WTC11 (cell line): ENCODE measurements around the gene AQP1. TPM values are rescaled to one million over a fixed set of nuclear protein-coding genes. Genes with fewer than 3 reads are reported as not detected.

Experiments used
- ATAC-seq: fragments of 200-7000 bp; cut with Tn5 transposase; 2 replicates; pipeline ENCODE4 v1.10.0; 2021; ENCODE audit warnings: mild to moderate bottlenecking, moderate library complexity
- CTCF ChIA-PET: fragments of 300-600 bp; sonication (Branson Sonifier 250); formaldehyde crosslinking; loops from one replicate; lab custom pipeline; 2021; ENCODE audit warnings: antibody characterized with exemption; lab: Charles Lee
- POLR2A ChIA-PET: fragments of 350-600 bp; sonication (Branson Sonifier 250); formaldehyde crosslinking; loops from one replicate; lab custom pipeline; 2021; ENCODE audit warnings: antibody characterized with exemption; lab: Charles Lee
- DNase-seq: peaks from one replicate; pipeline ENCODE4 v3.0.0; 2021; ENCODE audit warnings: low spot score
- H3K27ac Mint-ChIP-seq: 2 replicates; pipeline ENCODE4 v1.8.0; 2021; ENCODE audit warnings: mixed read lengths
- H3K27me3 Mint-ChIP-seq: 2 replicates; pipeline ENCODE4 v1.8.0; 2021; ENCODE audit warnings: low read depth, mild to moderate bottlenecking, moderate library complexity, mixed read lengths
- H3K36me3 Mint-ChIP-seq: 2 replicates; pipeline ENCODE4 v1.8.0; 2021; ENCODE audit warnings: mixed read lengths
- H3K4me1 Mint-ChIP-seq: 2 replicates; pipeline ENCODE4 v1.8.0; 2022; ENCODE audit warnings: mixed read lengths
- H3K4me3 Mint-ChIP-seq: 2 replicates; pipeline ENCODE4 v1.8.0; 2021; ENCODE audit warnings: mild to moderate bottlenecking, moderate library complexity, mixed read lengths
- H3K9me3 Mint-ChIP-seq: 2 replicates; pipeline ENCODE4 v1.8.0; 2021; ENCODE audit warnings: mixed read lengths
- CREM ChIP-seq: sonication (generic); formaldehyde crosslinking; IDR thresholded peaks from 2 replicates; pipeline ENCODE4 v1.8.1; 2022; ENCODE audit warnings: mild to moderate bottlenecking, missing genetic modification reagents, moderate library complexity
- ELF4 ChIP-seq: sonication (generic); formaldehyde crosslinking; IDR thresholded peaks from 2 replicates; pipeline ENCODE4 v1.8.1; 2022; ENCODE audit warnings: low read depth, mild to moderate bottlenecking, moderate library complexity, missing genetic modification reagents
- GTF2I ChIP-seq: fragments of 250-450 bp; sonication (Bioruptor Pico); conservative IDR thresholded peaks from 2 replicates; pipeline ENCODE4 v1.4.0; 2021; ENCODE audit warnings: mild to moderate bottlenecking
- MYBL2 ChIP-seq: sonication (generic); formaldehyde crosslinking; IDR thresholded peaks from 2 replicates; pipeline ENCODE4 v1.8.1; 2023; ENCODE audit warnings: mild to moderate bottlenecking, moderate library complexity, missing genetic modification reagents
- OVOL2 ChIP-seq: fragments of 250-450 bp; sonication (Bioruptor Pico); IDR thresholded peaks from 2 replicates; pipeline ENCODE4 v1.9.0; 2021; ENCODE audit warnings: mild to moderate bottlenecking, borderline replicate concordance
- TCF7 ChIP-seq: sonication (generic); formaldehyde crosslinking; IDR thresholded peaks from 2 replicates; pipeline ENCODE4 v1.8.0; 2022; ENCODE audit warnings: mild to moderate bottlenecking, low read depth, missing genetic modification reagents, moderate library complexity
- ZBTB21 ChIP-seq: sonication (generic); formaldehyde crosslinking; IDR thresholded peaks from 2 replicates; pipeline ENCODE4 v1.8.1; 2023; ENCODE audit warnings: mild to moderate bottlenecking, missing genetic modification reagents, borderline replicate concordance
- ZBTB43 ChIP-seq: sonication (generic); formaldehyde crosslinking; IDR thresholded peaks from 2 replicates; pipeline ENCODE4 v1.8.1; 2023; ENCODE audit warnings: mild to moderate bottlenecking, missing genetic modification reagents
- ZNF121 ChIP-seq: sonication (generic); formaldehyde crosslinking; IDR thresholded peaks from 2 replicates; pipeline ENCODE4 v1.8.0; 2023; ENCODE audit warnings: missing genetic modification reagents
- ZNF263 ChIP-seq: sonication (generic); formaldehyde crosslinking; IDR thresholded peaks from 2 replicates; pipeline ENCODE4 v1.8.1; 2022; ENCODE audit warnings: low read depth, mild to moderate bottlenecking, moderate library complexity, missing genetic modification reagents
- ZNF425 ChIP-seq: fragments of 250-450 bp; sonication (Bioruptor Pico); conservative IDR thresholded peaks from 2 replicates; pipeline ENCODE4 v1.9.0; 2021; ENCODE audit warnings: mild to moderate bottlenecking
- ZSCAN18 ChIP-seq: fragments of 250-450 bp; sonication (Bioruptor Pico); IDR thresholded peaks from 2 replicates; pipeline ENCODE4 v2.1.2; 2022; ENCODE audit warnings: mild to moderate bottlenecking, moderate library complexity
- total RNA-seq: library from RNA; stranded (reverse); gene quantifications from 3 replicates; pipeline ENCODE4 v1.2.3, GENCODE V29; 2021
- TF ChIP-seq, protein P1 (sequence below): sonication (generic); formaldehyde crosslinking; IDR thresholded peaks from 2 replicates; pipeline ENCODE4 v1.8.0; 2022; ENCODE audit warnings: missing genetic modification reagents
- TF ChIP-seq, protein P2 (sequence below): sonication (generic); formaldehyde crosslinking; IDR thresholded peaks from 2 replicates; pipeline ENCODE4 v1.8.0; 2023; ENCODE audit warnings: mild to moderate bottlenecking, missing genetic modification reagents
- TF ChIP-seq, protein P3 (sequence below): fragments of 250-450 bp; sonication (Bioruptor Pico); IDR thresholded peaks from 2 replicates; pipeline ENCODE4 v1.9.0; 2021; ENCODE audit warnings: mild to moderate bottlenecking

AQP1 gene
- total RNA-seq, 1 experiment from 2014 or later = 0.81 TPM

DNA sequence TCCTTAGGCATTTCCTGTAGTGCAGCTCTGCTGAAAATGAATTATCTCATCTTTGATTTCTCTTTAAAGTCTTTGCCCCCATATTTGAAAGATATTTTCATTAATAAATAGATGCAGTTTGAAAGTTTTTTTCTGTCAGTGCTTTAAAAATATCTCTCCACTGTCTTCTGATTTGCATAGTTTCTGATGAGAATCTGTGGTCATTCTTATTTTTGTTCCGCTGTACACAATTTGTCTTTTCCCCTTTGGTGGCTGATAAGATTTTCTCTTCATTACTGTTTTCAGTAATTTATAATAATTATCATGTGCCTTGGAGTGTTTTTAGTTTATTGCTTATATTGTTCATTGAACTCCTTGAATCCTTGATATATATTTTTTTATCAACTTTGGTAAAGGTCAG, 45.1 kb downstream of the AQP1 start (continued):
- TF ChIP-seq, protein P1, sequence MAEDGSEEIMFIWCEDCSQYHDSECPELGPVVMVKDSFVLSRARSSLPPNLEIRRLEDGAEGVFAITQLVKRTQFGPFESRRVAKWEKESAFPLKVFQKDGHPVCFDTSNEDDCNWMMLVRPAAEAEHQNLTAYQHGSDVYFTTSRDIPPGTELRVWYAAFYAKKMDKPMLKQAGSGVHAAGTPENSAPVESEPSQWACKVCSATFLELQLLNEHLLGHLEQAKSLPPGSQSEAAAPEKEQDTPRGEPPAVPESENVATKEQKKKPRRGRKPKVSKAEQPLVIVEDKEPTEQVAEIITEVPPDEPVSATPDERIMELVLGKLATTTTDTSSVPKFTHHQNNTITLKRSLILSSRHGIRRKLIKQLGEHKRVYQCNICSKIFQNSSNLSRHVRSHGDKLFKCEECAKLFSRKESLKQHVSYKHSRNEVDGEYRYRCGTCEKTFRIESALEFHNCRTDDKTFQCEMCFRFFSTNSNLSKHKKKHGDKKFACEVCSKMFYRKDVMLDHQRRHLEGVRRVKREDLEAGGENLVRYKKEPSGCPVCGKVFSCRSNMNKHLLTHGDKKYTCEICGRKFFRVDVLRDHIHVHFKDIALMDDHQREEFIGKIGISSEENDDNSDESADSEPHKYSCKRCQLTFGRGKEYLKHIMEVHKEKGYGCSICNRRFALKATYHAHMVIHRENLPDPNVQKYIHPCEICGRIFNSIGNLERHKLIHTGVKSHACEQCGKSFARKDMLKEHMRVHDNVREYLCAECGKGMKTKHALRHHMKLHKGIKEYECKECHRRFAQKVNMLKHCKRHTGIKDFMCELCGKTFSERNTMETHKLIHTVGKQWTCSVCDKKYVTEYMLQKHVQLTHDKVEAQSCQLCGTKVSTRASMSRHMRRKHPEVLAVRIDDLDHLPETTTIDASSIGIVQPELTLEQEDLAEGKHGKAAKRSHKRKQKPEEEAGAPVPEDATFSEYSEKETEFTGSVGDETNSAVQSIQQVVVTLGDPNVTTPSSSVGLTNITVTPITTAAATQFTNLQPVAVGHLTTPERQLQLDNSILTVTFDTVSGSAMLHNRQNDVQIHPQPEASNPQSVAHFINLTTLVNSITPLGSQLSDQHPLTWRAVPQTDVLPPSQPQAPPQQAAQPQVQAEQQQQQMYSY (CRISPR knock-in tag) = no peak
- TF ChIP-seq ZNF263 = no peak
- TF ChIP-seq ZBTB21 (CRISPR knock-in tag) = no peak
- no peak for TF ChIP-seq ZSCAN18 (CRISPR knock-in tag)
- TF ChIP-seq, protein P2, sequence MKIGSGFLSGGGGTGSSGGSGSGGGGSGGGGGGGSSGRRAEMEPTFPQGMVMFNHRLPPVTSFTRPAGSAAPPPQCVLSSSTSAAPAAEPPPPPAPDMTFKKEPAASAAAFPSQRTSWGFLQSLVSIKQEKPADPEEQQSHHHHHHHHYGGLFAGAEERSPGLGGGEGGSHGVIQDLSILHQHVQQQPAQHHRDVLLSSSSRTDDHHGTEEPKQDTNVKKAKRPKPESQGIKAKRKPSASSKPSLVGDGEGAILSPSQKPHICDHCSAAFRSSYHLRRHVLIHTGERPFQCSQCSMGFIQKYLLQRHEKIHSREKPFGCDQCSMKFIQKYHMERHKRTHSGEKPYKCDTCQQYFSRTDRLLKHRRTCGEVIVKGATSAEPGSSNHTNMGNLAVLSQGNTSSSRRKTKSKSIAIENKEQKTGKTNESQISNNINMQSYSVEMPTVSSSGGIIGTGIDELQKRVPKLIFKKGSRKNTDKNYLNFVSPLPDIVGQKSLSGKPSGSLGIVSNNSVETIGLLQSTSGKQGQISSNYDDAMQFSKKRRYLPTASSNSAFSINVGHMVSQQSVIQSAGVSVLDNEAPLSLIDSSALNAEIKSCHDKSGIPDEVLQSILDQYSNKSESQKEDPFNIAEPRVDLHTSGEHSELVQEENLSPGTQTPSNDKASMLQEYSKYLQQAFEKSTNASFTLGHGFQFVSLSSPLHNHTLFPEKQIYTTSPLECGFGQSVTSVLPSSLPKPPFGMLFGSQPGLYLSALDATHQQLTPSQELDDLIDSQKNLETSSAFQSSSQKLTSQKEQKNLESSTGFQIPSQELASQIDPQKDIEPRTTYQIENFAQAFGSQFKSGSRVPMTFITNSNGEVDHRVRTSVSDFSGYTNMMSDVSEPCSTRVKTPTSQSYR (CRISPR knock-in tag) = no peak
- no peak for TF ChIP-seq GTF2I

GRCh38 chr7:30963842-30964241, 52.2 kb downstream of the AQP1 start, which contains the start of gene GHRHR:
Gene GHRHR (plus strand): TSS chr7:30963953. CDS start chr7:30964069, 116 bp downstream.
- CTCF ChIA-PET = interaction anchor here (0.9 to 6.3 kb wide), 4 partner anchors 25 to 173 kb away, joined by 3 to 41 read pairs (median 4); no protein-coding TSS in a partner anchor
- peaks cover 14% of the 10 kb centered on the region for H3K9me3 Mint-ChIP-seq
- DNase-seq = no peak
- TF ChIP-seq MYBL2 (CRISPR knock-in tag) (no peak), ELF4 (CRISPR knock-in tag) (no peak), CREM (CRISPR knock-in tag) (no peak), ZBTB43 (CRISPR knock-in tag) (no peak), OVOL2 (CRISPR knock-in tag) (no peak), ZNF425 (CRISPR knock-in tag) (no peak), ZNF121 (CRISPR knock-in tag) (no peak), TCF7 (CRISPR knock-in tag) (no peak)
- TF ChIP-seq, protein P1 (CRISPR knock-in tag) = no peak
- TF ChIP-seq, protein P3, sequence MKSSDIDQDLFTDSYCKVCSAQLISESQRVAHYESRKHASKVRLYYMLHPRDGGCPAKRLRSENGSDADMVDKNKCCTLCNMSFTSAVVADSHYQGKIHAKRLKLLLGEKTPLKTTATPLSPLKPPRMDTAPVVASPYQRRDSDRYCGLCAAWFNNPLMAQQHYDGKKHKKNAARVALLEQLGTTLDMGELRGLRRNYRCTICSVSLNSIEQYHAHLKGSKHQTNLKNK = no peak

More at GRCh38 chr7:30963842-30964241, 52.2 kb downstream of the AQP1 start, which contains the start of gene GHRHR:
- no peaks in the 10 kb centered on the region for H3K36me3 Mint-ChIP-seq
- no peak within 1 kb of the TSS for H3K4me3 Mint-ChIP-seq
- POLR2A ChIA-PET = no interaction called here
- H3K27me3 Mint-ChIP-seq = peaks cover 3% of the 10 kb centered on the region
- peaks cover 4% of the 10 kb centered on the region; the same call in 1 of the 2 replicates for H3K4me1 Mint-ChIP-seq
- no peak within 1 kb of the TSS for H3K27ac Mint-ChIP-seq
- no peak for ATAC-seq
